Urinary bladder (tissue), 4 donors: ENCODE results near the gene EIF1. TPM values are rescaled to one million over a fixed set of nuclear protein-coding genes. Genes with fewer than 3 reads are reported as not detected.

Experiments
- DNase-seq: peaks from one replicate; pipeline ENCODE4 v3.0.0-alpha.2; 2015; ENCODE audit errors: extremely low spot score
- H3K27ac ChIP-seq: one replicate; pipeline ENCODE4 v1.5.1; 2013; ENCODE audit warnings: low read depth, mild to moderate bottlenecking, moderate library complexity
- H3K36me3 ChIP-seq: one replicate; pipeline ENCODE4 v1.6.1; 2013; ENCODE audit warnings: mild to moderate bottlenecking, moderate library complexity; ENCODE audit not compliant: insufficient read depth
- H3K4me1 ChIP-seq: one replicate; pipeline ENCODE4 v1.6.1; 2013; ENCODE audit warnings: mild to moderate bottlenecking, moderate library complexity; ENCODE audit not compliant: insufficient read depth
- H3K4me3 ChIP-seq: one replicate; pipeline ENCODE4 v1.5.1; 2013; ENCODE audit warnings: low read depth, low read length
- WGBS: extraction: QIAGEN DNeasy Blood & Tissue Kit; methylation state at CpG from one replicate; pipeline ENCODE4 v1.1.7; 2013; 5-methylcytosine and 5-hydroxymethylcytosine counted together
- polyA plus RNA-seq: library from polyadenylated mRNA; stranded (reverse); fragments of 200-250 nt; gene quantifications from one replicate; pipeline ENCODE4 v1.2.3, GENCODE V29; 2013
- total RNA-seq: library from RNA; depleted of rRNA; stranded (reverse); fragments of >200 nt; gene quantifications from one replicate; pipeline ENCODE4 v1.2.3, GENCODE V29; 2014
- donor health status: healthy with polysubstance abuse.
- donor health status: healthy.

EIF1 gene
- total and polyA plus RNA-seq, 2 donors = 96.6 to 649 TPM

DNA sequence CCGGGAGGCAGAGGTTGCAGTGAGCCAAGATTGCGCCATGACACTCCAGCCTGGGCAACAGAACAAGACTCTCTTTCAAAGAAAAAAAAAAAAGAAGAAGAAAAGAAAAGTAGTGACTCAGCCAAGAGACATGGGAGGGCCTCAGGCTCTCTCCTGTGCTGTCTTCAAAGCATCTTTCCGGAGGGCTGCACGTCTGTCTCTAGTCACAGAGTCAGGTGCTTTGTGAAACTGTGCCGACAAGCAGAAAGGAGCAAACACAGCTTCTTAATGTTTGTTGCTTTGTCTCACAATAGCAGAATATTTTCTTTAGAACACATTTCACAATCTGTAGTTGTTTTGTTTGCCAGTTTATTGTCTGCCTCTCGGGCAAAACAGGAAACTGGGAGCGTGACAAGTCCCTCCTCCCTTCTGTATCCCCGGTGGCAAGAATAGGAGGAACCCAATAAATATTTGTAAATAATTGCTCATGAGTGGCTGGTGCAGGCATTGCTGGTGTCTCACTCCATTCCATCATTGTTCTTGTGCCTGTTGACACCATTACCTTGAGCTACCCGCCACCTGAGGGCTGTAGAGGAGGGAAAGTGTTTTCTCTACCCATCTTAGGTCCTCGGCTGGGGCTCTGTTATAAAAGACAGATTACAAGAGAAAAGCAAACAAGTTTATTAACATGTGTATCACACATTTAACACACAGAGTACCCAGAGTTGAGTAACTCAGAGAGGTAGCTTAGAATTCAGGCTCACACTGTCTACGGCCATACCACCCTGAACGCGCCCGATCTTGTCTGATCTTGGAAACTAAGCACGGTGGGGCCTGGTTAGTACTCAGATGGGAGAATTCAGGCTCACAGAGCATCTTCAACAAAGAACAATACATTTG lies 29.0 kb downstream of the EIF1 start:
- DNase-seq = no peak
- WGBS = 53% methylated on average over 15 of the region's 15 CpGs
- Histone ChIP-seq H3K4me3 (no peak overlapping the region), H3K36me3 (no peaks in the 10 kb centered on the region), H3K4me1 (no peaks in the 10 kb centered on the region), H3K27ac (no peak overlapping the region)

DNA sequence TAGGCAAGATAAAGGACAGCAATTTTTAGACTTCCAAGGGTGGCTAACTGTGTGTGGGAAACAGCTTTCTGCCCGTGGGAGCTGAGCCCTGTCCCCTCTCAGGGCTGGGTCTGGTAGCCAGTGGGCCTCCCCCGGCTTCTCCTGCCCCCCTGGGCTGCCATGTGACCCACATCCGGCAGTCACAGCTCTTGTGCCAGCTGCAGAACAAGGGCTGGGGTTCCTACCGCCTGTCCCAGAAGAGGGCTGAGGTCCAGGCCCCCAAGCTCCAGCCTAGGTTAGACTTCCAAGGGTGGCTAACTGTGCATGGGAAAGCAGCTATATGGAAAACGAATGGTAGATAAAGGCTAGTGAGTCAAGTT lies 29.6 kb downstream of the EIF1 start:
- WGBS = 52% methylated on average over 5 of the region's 5 CpGs
- Histone ChIP-seq H3K4me1 (no peaks in the 10 kb centered on the region), H3K27ac (no peak overlapping the region), H3K4me3 (no peak overlapping the region), H3K36me3 (no peaks in the 10 kb centered on the region)
- no peak for DNase-seq

- WGBS = 81% methylated on average over 7 of the region's 7 CpGs
- H3K4me1 ChIP-seq = no peaks in the 10 kb centered on the region
- no peak overlapping the region for H3K4me3 ChIP-seq
- H3K27ac ChIP-seq = no peak overlapping the region
- no peaks in the 10 kb centered on the region for H3K36me3 ChIP-seq
- no peak for DNase-seq
Measured at GRCh38 chr17:41722231-41722630, 33.5 kb downstream of the EIF1 start.

- 75% methylated on average over 12 of the region's 12 CpGs for WGBS
- no peaks in the 10 kb centered on the region for H3K4me1 ChIP-seq
- no peak overlapping the region for H3K4me3 ChIP-seq
- no peaks in the 10 kb centered on the region for H3K36me3 ChIP-seq
- no peak for DNase-seq
- H3K27ac ChIP-seq = no peak overlapping the region
Measured at GRCh38 chr17:41723801-41724475, 35.3 kb downstream of the EIF1 start.

DNA sequence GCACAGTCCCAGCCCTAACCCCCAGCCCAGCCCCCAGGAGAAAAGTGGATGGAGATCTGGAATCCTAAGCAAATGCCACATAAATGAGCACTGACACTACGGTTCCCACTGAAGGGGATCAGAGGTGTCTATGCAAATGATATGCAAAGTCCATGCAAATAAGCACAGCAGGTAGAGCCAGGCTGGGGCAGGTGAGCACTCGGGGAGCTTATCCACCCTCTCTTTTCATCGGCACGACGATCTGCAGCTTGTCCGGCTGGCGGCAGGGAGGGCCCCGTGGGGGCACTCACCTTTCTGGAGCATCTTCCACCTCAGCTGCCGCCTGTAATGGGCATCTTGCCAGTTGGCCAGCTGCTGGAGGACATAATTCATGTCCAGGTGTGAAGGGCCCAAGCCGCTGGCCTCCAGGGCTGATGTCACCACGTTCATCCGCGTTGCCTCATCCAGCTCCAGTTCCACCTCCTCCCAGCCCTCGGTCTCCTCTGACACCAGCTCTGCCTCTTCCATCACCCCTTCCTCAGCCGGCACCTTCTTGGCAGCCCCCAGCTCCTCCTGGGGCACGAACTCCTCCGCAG lies 35.9 kb downstream of the EIF1 start:
- no peak for DNase-seq
- Histone ChIP-seq H3K4me1 (no peaks in the 10 kb centered on the region), H3K27ac (no peak overlapping the region), H3K4me3 (no peak overlapping the region), H3K36me3 (no peaks in the 10 kb centered on the region)
- 64% methylated on average over 17 of the region's 17 CpGs for whole genome bisulfite sequencing

GRCh38 chr17:41725134-41725533 lies 36.4 kb downstream of the EIF1 start:
- Histone ChIP-seq H3K36me3 (no peaks in the 10 kb centered on the region), H3K4me3 (no peak overlapping the region)
- WGBS = 80% methylated on average over 5 of the region's 5 CpGs

GRCh38 chr17:41728056-41728455 lies 39.4 kb downstream of the EIF1 start:
- Histone ChIP-seq H3K4me1 (no peaks in the 10 kb centered on the region), H3K4me3 (no peak overlapping the region), H3K27ac (no peak overlapping the region), H3K36me3 (no peaks in the 10 kb centered on the region)
- 72% methylated on average over 12 of the region's 12 CpGs for WGBS
- no peak for DNase-seq

More at GRCh38 chr17:41725134-41725533, 36.4 kb downstream of the EIF1 start:
- H3K4me1 ChIP-seq = no peaks in the 10 kb centered on the region
- DNase-seq = no peak
- no peak overlapping the region for H3K27ac ChIP-seq

GRCh38 chr17:41730479-41730878 lies 41.8 kb downstream of the EIF1 start:
- Histone ChIP-seq H3K4me3 (no peak overlapping the region), H3K36me3 (no peaks in the 10 kb centered on the region), H3K4me1 (no peaks in the 10 kb centered on the region), H3K27ac (no peak overlapping the region)
- DNase-seq = no peak
- 44% methylated on average over 4 of the region's 4 CpGs for WGBS

GRCh38 chr17:41731836-41732235 lies 43.2 kb downstream of the EIF1 start:
- H3K4me3 ChIP-seq = no peak overlapping the region
- 48% methylated on average over 3 of the region's 3 CpGs for WGBS
- no peak for DNase-seq
- H3K27ac ChIP-seq = no peak overlapping the region
- no peaks in the 10 kb centered on the region for H3K4me1 ChIP-seq
- H3K36me3 ChIP-seq = no peaks in the 10 kb centered on the region

GRCh38 chr17:41733348-41734138 lies 44.9 kb downstream of the EIF1 start:
- H3K4me3 ChIP-seq = peak overlapping the region; percentile 39
- 13% methylated on average over 40 of the region's 40 CpGs for WGBS
- no peak overlapping the region for H3K27ac ChIP-seq

GRCh38 chr17:41734139-41734948 lies 45.7 kb downstream of the EIF1 start, which contains the start of gene HAP1:
HAP1 (minus strand) TSS chr17:41734643; CDS start chr17:41734634, 9 bp downstream.
- Histone ChIP-seq H3K27ac (no peak within 1 kb of the TSS), H3K36me3 (no peaks in the 10 kb centered on the region), H3K4me3 (peak within 1 kb of the TSS; percentile 39), H3K4me1 (no peaks in the 10 kb centered on the region)
- DNase-seq = no peak
- WGBS = under 1% methylated on average over 77 of the region's 77 CpGs

More at GRCh38 chr17:41733348-41734138, 44.9 kb downstream of the EIF1 start:
- DNase-seq = no peak
- Histone ChIP-seq H3K4me1 (no peaks in the 10 kb centered on the region), H3K36me3 (no peaks in the 10 kb centered on the region)

DNA sequence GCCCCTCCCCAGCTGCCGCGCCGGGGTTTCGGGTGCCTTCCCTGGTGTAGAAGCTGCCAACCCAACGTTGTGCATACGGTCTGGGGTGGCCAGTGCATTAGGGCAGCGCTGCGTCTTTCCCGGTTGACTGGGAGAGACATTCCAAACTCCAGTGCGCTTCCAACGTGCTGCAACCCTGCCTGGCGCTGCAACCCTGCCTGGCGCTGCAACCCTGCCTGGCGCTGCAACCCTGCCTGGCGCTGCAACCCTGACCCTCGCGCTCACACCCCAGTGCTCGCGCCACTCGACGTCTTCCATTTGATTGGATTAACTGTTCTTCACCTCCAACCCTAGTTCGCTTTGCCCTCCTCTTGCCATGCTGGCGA lies 46.2 kb downstream of the EIF1 start:
- H3K4me1 ChIP-seq = no peaks in the 10 kb centered on the region
- H3K4me3 ChIP-seq = peak overlapping the region; percentile 39
- H3K36me3 ChIP-seq = no peaks in the 10 kb centered on the region
- 3% methylated on average over 23 of the region's 23 CpGs for WGBS
- H3K27ac ChIP-seq = no peak overlapping the region
- no peak for DNase-seq

GRCh38 chr17:41735744-41736143 lies 47.1 kb downstream of the EIF1 start:
- no peak overlapping the region for H3K4me3 ChIP-seq
- H3K4me1 ChIP-seq = no peaks in the 10 kb centered on the region
- whole genome bisulfite sequencing = 90% methylated on average over 4 of the region's 4 CpGs
- H3K36me3 ChIP-seq = no peaks in the 10 kb centered on the region
- no peak overlapping the region for H3K27ac ChIP-seq
- DNase-seq = no peak
